Endothelial cell of umbilical vein (primary cell): ENCODE measurements around the gene KCNJ4.

ENCODE experiments used
- CTCF ChIP-seq, 2 donors: IDR thresholded peaks; 1 replicate in 1 of 2; 2 replicates in 1 of 2; pipeline ENCODE4 v1.5.1; 2011; ENCODE audit warnings: low read length in 2 of 2, mild to moderate bottlenecking in 2 of 2, moderate library complexity in 2 of 2, control low read depth in 1 of 2, inconsistent platforms in 1 of 2, low read depth in 1 of 2; ENCODE audit not compliant: insufficient read depth in 1 of 2; ENCODE audit errors: extremely low read depth in 1 of 2
- EZH2 ChIP-seq: IDR thresholded peaks from 2 replicates; pipeline ENCODE4 v1.6.1; 2012; ENCODE audit warnings: borderline replicate concordance, low read depth, mild to moderate bottlenecking, moderate library complexity, low read length, inconsistent platforms; ENCODE audit not compliant: severe bottlenecking
- POLR2A ChIP-seq: IDR thresholded peaks from 2 replicates; pipeline ENCODE4 v1.6.1; 2012; ENCODE audit warnings: low read depth, mild to moderate bottlenecking, control low read depth, low read length

DNA sequence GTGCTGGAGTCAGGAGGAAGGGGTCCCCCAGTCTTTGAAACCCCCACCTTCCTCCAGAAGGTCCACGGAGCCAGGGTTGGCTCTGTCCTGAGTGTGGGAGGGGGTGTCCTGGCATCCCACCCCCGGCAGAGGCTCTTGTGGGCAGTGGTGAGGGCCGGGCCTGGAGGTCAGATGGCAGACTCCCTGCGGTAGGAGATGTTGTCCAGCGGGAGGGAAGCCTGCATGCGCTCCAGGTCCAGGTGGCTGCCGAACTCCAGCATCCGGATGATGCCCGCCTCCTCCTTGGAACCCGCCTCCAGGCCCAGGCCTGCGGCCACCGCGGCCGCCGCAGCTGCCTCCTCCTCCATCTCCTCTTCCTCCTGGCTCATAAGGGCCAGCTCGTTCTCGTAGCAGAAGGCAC lies 28.4 kb downstream of the KCNJ4 start:
- no peak for TF ChIP-seq CTCF (IDR thresholded peaks at IDR 0.05; ENCODE audit: extremely low read depth in 1 of 2, insufficient read depth in 1 of 2, low read depth in 1 of 2, low read length in 2 of 2)
- no peak for TF ChIP-seq EZH2
- TF ChIP-seq POLR2A = no peak
